ENCODE data around the gene ESPN. TPM values are rescaled to one million over a fixed set of nuclear protein-coding genes. Genes with fewer than 3 reads are reported as not detected.

ESPN gene
- polyA plus RNA-seq, 1 donor = 12.2 TPM

DNA sequence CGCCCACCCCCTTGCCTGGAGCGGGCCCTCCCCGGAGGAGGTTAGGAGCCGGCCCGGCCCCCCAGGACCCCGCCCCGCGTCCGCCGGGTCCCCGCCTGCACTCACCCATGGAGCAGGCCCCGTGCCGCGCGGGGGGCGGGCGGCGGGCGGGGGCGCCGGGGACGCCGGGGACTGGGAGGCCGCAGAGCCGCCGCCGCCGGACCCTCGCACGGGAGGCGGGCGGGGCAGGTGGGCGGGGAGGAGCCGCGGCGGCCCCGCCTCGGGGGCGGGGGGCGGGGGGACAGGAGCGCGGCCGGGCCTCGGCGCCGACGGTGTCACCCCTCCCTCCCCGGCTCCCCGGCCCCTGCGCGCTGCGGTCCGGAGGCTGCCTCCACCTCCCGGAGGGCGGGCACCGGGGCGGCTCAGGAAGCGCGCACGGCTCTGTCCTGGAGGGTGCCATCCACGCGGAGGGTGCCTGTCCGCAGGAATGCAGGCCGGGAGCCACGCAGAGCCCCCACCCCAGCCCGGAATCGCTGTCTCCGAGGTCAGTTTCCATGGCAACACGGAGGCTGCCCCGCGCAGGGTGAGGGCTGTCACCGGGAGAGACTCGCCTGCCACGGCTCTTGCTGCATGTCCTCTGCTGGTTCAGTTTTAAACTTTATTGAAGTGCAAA, 72.8 kb downstream of the ESPN start:
- no peak for DNase-seq

- DNase-seq = no peak
These were observed 73.4 kb downstream of the ESPN start for GRCh38 chr1:6497867-6498575.

DNA sequence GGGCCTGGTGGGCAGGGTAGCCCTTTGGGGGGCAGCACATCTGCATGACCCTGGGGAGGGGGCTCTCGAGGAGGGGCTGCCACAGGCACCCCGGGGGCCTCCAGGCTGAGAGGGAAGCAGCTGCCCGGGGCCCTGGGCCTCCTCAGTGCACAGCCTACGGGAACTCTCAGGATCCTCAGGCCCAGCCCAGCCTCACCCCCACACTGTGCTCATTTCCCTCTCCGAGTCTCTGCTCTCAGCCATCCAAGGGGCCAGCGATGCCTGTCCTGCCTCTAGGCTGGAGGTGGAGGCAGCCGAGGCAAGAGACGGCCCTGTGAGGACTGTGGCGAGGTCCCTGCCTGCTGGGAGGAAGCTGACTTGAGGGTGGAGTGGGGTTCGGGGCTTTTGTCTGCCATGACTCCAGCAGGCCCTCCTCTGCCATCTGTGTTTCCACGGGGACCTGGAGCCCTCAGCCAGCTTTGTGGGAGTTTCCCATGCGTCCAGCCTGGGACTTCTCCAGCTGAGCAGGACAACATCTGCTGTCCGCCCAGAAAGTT, 74.1 kb downstream of the ESPN start:
- DNase-seq = no peak

DNA sequence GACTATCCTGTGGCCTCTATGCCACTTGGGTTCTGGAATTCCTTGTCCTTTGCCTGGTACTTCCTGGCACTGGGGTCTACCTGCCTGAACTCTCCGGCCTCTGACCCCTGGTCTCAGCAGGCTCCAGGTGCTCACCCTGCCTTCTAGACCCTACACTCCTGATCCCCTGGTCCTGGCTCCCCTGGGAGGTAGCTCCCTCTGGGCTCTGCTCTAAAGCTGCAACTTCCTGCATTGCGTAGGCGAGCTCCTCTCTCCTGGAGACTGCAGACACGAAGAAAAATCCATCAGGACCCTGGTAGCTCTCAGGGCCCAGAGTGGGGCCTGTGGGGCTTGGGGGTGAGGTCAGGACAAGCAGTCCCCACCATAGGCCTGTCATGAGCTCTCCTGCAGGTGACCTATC, 74.7 kb downstream of the ESPN start:
- no peak for DNase-seq

GRCh38 chr1:6500544-6501278, 76.1 kb downstream of the ESPN start:
- no peak for DNase-seq

- DNase-seq = no peak
These were observed 76.8 kb downstream of the ESPN start for GRCh38 chr1:6501279-6501813.

- DNase-seq = no peak
These were observed 77.7 kb downstream of the ESPN start for GRCh38 chr1:6502000-6502891.

DNA sequence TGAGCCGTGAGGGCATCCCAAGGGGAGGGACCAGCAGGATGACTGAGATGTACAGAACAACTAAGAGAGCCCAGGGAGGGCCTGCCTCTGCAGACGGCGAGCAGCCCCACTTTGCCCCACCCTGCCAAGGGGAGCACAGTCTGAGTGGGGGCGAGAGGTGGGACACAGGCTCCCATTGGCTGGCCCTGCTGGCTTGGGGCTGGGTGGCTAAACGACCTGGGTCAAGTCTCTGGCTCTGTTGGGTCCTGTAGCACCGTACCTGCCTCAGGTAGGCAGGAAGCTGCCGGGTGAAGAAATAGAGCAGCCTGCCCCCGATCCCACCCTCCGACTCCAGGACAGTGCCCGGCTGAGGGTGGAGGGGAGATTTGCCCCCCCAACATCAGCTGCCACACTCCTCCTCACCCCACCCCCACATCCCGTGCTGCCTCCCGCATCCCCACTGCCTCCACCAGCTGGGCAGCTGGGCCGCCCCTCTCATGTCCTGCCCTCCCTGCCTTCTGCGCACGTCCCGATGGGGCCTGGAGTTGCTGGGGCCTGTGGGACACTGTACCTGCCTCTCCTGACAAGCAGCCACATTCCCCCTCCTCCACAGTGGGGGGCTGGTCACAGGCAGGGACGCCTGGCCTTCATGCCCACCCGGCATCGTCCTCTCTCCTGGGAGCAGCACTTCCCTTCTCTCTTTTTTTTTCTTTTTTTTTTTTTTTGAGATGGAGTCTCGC, 79.5 kb downstream of the ESPN start:
- DNase-seq = no peak

- DNase-seq = no peak
These were observed 80.3 kb downstream of the ESPN start for GRCh38 chr1:6504887-6505286.

- no peak for DNase-seq
These were observed 81.0 kb downstream of the ESPN start for GRCh38 chr1:6505367-6506209.

DNA sequence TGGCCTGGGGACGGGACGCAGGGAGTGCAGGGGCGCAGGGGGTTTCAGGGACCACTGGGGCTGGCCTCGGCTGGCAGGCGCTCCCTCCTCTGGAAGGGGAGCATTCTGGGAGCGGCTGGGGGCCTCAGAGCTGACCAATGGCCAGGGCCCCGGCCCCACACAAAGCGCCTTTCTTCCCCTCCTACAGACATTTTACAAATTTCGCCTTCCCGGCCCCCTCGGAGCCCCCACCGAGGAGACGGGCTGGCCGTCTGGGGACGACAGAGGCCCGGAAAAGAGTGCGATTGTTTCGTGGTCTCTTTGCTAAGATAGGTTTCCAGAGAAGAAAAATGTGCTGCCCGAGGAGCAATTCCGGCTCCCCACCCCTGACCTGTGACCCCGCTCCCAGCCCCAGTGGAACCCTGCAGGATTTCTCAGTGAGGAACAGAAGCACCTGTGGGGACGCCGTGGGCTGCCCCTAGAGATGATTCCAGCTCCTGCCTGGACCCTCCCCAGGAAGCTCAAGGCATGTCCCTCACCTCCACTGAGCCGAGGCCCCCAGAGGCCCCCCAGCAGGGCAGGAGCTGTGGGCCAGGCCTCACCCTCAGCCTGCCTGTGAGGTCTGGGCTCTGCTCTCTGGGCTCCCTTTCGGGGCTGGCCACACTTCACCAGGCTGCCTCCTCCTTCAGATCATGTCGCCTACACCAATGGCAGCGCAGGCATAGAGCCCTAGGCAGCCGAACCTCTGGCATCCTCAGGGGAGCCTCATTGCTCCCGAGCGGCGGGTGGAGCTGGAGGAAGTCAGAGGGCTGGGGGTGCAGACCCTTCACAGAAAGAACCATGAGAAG, 81.8 kb downstream of the ESPN start:
- DNase-seq = no peak

DNA sequence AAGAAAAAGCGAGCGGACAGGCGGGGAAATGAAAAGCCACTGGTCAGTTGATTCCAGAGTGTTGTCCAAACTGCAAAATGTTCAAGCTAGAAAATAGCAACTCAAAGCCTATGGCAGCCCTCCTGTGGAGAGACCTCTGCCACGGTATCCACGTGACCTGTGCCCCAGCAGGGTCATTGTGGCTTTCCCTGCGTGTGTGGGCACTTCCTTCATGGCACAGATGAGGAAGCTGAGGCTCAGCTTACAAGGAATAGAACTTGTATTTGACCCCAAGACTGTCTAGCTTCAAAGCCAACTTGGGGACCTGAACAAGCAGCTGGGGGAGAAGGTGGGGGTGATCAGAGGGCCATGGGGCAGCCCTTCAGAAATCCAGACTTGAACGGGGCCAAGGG, 82.5 kb downstream of the ESPN start:
- DNase-seq = no peak

DNA sequence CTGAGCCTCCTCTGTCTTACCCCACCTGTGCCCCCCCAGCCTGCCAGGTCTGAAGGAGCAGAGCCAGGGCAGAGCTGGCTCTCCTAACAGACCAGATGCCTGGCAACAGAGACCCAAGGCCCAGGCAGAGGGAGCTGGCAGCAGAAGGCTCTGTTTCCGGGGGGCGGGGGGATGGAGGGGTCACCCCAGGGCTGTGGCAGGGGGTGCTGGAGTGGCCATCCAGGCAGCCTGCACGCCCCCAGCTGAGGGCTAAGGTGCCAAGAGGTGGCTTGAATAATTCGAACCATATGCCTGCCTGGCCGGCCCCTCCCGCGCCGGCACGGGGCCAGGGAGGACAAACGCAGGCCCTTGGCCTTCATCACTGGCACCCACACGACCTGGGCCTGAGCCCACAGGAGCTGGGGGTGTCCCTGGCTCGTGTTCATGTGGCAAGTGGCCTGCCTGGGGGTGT, 82.9 kb downstream of the ESPN start:
- no peak for DNase-seq

GRCh38 chr1:6508154-6508815, 83.7 kb downstream of the ESPN start:
- DNase-seq = no peak

DNA sequence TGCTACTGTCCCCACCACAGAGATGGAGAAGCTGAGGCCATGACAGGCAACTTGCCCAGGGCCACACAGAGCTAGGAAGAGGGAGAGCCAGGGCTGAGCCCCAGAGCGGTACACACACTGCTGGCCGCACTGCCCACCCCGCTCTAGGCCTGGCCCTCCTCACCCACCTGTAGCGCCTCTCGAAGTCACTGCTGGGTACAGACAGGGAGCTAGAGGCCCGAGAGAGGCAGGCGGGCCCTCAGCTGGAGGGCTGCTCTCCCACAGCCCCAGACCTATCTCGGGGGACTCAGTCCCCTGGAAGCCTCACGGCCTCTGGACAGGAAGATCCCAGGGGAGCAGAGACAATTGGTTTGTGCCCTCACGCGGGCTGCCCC, 84.2 kb downstream of the ESPN start:
- no peak for DNase-seq

DNA sequence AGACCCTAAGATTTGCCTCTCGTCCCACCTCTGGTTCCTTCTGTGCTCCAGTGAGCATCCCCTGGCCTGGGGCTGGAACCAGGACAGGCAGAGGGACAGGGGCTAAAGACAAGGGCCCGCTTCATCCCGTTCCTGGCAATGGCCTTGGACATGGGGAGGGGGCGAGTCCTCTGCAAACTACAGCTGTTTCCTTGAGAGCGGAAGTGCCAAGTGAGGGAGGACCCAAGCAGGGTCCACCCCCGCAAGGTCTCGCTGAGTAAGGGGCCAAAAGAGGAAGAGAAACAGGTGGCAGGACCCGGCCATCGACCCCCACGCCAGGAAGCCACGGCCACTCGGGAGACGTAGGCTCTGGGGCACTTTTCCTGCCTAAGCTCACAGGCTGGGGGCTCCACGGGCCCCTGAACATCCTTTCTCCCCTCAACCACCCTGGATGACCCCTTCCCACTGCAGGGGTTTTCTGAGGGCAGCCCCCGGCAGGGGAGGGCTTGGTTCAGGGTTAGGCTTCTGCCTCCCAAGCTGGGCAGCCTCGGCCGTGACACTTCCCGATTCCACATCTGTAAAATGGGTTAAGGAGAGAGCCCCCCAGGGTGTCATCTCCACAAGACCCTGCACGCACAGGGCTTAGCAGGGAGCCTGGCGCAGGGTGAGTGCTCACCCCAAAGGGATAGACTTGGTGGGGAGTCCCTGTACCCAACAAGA, 84.8 kb downstream of the ESPN start:
- DNase-seq = no peak

DNA sequence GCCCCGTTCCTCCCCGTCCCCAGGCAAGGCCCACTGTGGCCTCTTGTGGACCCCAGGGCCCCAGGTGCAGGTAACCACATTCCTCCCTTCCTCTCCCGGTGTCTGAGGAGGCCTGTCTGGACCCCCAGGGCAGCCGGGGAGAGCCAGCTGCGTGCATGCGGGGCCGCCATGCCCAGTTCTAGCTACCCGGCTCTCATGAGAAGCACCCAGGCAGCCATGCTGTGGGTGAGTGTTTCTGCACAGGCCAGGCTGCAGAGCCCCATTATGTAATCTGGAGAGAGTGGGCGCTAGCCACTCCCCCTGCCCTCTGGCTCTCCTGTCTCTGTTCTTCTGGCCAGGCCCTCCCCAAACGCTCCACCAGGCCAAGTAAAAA, 85.3 kb downstream of the ESPN start:
- DNase-seq = no peak

GRCh38 chr1:6510493-6510892, 85.9 kb downstream of the ESPN start:
- DNase-seq = no peak

Data from left kidney (tissue), 2 donors.